ENCODE results near the gene CYP4V2.

The CYP4V2 gene

GRCh38 chr4:186189656-186190055 lies 1.7 kb upstream of the CYP4V2 start:
- DNase-seq = no peak

DNA sequence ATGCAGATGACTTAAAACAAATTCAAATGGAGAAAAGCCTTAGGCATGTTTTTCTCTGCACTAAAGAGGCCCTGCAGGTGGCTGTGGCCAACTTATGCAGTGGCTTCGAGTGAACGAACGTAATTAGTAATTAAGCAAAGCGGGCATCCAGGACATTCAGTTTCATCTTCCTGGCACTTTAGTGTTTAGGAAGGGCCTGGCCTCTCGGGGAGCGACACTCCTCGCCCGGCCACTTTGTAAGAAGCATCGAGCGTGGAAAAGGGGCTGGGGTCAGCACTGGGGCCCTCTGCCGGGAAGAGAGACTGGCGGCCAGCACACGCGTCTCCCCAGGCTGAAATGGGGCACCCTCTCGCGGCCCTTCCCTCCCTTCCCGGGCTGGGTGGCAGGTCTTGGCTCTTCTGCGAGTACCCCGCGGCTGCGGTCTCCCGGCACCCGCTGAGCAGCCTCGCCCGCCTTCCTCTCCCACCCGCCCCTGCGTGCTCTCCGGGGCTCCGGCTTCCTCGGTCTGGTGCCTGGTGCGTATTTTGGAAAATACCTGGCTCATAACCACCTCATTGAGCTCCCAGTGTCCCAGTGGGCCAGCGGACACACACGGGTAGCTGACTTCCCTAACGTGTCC lies 677 bp upstream of the CYP4V2 start:
- peak in 3 of 4 experiments; percentile 35 to 40 (median 36) for DNase-seq

DNA sequence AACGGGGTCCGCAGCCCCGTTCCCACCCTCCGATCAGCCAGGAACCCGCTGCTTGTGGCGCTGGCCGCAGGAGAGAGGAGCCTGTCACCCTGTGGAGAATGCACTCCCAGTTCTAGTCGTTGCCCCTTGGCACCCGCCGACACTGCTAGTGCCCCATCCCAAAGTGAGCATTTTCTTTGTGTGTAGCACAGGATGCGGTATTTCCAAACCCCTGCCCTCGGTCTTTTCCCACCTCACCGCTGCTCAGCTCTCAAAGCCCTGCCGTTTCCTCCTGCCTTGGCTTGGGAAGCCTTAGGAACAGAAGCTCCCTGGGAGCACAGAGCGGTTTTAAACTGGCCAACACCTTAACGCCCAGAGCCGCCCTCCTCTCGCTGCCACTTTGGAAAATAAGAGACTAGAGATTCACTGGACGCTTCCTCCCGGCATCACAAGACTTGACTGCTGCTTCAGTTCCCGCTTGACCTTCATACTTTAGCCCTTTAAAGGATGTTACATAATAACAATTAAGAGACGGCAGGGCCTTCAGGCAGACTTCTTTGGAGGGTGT lies 772 bp downstream of the CYP4V2 start:
- peak in 1 of 4 experiments; percentile 29 for DNase-seq

GRCh38 chr4:186193851-186194250 lies 2.5 kb downstream of the CYP4V2 start:
- DNase-seq = no peak

- no peak for DNase-seq
Observed at GRCh38 chr4:186196063-186196462, 4.7 kb downstream of the CYP4V2 start.

GRCh38 chr4:186200516-186200915 lies 9.1 kb downstream of the CYP4V2 start:
- DNase-seq = no peak

- DNase-seq = no peak
Observed at GRCh38 chr4:186201010-186201409, 9.6 kb downstream of the CYP4V2 start.

- peak; percentile 7 to 31 (median 20) for DNase-seq
Observed at GRCh38 chr4:186201535-186202230, 10.3 kb downstream of the CYP4V2 start.

- DNase-seq = no peak
Observed at GRCh38 chr4:186202490-186203140, 11.2 kb downstream of the CYP4V2 start.

DNA sequence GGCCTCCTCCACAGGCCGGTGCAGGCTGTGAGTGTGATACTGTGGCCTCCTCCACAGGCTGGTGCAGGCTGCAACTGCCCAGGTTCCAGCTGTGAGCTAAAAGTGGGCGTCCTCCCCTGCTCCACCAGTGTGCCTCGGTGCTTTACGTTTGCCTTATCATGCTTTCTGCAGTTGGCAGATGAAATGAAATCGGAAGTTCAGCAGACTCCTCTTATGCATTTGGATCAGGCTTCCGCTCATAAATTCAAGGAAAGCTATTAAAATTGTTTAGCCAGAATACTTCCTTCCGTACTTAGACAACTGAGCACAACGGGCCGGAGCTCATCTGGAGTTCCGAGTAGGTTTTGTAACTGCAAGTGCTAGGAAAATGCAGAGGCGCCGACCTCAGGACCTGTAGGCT lies 12.0 kb downstream of the CYP4V2 start:
- no peak for DNase-seq

GRCh38 chr4:186204103-186204559 lies 12.8 kb downstream of the CYP4V2 start:
- DNase-seq = peak in 2 of 4 experiments; percentile 67 to 70

GRCh38 chr4:186204686-186205085 lies 13.3 kb downstream of the CYP4V2 start:
- no peak for DNase-seq

DNA sequence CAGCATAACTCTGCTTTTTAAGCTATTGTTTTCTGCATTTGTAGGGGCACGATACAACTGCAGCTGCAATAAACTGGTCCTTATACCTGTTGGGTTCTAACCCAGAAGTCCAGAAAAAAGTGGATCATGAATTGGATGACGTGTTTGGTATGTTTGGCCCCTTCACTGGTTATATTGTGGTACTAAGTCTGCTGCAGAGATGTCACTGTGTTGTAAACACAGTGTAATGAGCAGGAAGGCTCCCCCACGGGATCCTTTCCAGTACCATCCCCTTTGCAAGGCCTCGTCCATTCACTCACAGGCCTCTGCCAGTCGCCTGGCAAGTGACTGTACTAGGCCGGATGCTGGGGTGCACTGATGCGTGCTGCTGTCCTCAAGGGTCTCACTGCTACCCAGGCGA lies 13.8 kb downstream of the CYP4V2 start:
- DNase-seq = no peak

- no peak for DNase-seq
Observed at GRCh38 chr4:186216465-186217024, 25.2 kb downstream of the CYP4V2 start.

DNA sequence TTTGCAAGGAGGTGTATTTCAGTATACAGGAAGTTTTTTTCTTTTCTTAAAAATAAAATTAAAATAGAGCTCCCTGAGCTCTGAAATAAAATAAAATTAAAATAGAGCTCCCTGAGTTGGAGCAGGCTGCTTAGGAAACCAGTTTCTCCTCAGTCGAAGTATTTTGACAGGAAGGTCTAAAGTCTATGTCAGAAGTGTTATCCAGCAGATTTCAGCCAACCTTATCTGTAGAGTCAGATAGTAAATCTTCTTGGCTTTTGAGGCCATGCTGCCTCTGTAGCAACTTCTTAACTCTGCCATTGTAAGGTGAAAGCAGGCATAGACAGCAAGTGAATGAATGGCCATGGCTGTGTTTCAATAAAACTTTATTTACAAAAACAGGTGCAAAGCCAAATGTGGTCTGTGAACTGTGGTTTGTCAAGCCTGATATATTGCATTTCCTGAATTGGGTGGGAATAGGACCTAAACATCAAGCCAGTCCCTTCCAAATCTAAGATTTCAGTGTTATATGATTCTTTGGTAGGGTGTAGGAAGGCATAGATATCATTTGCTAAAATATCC lies 26.4 kb downstream of the CYP4V2 start:
- DNase-seq = no peak

DNA sequence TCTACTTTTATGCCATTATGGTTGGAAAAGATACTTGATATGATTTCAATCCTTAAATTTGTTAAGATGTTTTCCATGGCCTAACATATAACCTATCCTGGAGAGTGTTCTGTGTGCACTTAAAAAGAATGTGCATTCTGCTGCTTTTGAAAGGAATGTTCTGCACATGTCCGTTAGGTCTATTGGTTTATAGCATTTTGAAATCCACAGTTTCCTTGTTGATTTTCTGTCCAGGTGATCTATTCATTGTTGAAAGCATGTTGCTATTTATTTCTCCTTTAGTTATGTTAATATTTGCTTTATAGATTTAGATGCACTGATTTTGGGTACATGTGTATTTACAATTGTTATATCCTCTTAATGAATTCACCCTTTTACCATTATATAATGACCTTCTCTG lies 30.3 kb downstream of the CYP4V2 start:
- no peak for DNase-seq

DNA sequence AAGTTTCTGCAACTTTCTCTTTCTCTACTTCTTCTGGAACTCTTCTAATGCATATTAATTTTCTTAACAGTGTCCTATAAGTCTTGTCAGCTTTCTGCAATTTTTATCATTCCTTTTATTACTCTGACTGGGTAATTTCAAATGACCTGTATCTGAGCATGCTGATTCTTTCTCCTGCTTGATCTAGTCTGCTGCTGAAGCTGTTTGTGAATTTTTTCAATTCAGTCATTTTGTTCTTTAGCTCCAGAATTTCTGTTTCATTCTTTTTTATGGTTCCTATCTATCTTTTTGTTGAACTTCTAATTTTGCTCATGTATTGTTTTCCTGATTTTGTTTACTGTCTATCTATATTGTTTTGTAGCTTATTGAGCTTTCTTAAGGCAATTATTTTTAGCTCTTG lies 34.5 kb downstream of the CYP4V2 start:
- no peak for DNase-seq

DNA sequence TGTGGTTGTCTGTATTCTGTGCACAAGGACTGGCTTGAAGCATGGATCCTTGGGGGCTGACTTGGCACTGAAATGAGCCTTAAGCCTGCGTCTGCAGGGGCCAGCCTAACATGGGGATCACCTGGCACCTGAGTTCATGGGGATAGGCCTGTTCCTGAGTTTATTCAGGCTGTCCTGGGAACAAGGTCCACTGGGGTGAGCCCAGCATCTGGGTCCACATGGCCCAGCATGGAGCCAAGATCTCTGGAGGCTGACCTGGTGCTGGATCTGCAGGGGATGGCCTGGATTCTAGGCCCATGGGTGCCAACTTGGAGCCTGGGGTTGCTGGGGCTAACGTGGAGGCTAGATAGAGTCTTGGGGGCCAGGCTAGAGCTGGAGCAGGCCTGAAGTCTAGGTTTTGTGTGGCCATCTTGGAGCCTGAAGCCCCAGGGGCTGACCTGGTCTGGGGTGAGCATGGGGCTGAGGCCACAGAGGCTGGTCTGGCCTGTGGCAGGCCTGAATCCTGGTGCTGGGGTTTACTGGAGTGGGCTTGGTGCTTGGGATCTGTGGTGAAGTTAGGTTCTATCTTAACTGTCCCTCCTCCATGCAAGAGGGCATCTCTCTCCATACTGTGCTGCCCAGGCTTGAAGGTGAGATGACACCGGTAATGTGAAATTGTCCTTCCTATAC lies 35.3 kb downstream of the CYP4V2 start:
- DNase-seq = no peak

DNA sequence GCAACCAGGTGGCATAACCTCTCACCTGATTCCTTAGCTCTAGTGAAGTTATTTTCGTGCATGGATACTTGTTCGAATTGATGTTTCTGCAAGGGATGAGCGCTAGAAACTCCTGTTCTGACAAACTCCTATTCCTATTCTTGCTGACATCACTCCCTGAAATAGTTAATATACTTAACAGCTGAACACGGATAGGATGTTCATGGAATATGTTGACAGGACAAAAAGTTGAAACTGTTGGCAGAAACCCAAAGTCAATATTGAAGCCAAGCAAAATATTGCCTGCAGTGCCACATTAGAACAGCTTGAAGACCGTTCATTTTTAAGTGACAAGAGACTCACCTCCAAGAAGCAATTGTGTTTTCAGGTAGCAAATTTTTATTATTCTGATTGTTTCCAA lies 35.9 kb downstream of the CYP4V2 start, which contains the start of gene KLKB1:
TSS of gene KLKB1 (plus strand) at position 287 of the 400 bp plus-strand sequence. CDS start 689 bp downstream, outside the sequence.
- no peak for DNase-seq

- no peak for DNase-seq
Observed at GRCh38 chr4:186227744-186228513, 36.6 kb downstream of the CYP4V2 start.

DNA sequence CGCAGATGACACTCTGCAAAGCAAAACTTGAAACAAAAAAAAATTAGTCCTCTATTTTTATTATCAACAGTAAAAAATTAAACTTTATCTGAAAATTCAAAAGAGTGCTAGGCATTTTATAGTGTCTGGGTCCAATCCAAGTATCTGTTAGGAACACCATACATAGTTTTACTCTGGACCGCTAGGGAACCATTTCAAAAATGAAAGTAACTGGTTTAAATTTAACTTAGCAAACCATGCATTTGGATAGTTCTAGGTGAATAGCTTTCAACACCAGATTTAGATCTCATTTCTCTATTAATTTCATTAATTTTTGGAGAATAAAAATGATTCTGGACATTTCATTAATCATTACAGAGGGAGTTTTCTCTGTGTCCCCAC lies 37.1 kb downstream of the CYP4V2 start:
- no peak for DNase-seq

DNA sequence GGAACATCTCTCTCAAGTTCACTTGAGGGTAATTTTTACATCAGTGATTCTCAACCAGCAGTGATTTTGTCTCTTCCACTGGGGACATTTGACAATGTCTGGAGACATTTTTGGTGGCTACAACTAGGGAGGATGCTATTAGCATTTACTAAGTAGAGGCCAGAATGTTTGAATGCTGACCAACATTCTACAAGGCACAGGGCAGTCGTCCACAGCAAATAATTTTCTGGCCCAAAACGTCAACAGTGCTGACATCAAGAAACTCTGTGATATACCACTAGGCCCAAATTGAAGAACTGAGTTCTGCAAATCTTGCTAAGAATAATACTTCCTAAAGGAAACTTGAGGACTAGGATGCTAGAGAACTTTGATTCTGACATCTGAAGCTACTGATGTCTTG lies 43.0 kb downstream of the CYP4V2 start:
- no peak for DNase-seq

Measured in activated CD4-positive, CD25-positive, alpha-beta regulatory T cell (primary cell).